GM18505 (cell line): ENCODE data around the gene TCF4.

Experiments
- ATAC-seq: cut with Tn5 transposase; IDR thresholded peaks from one replicate; pipeline ENCODE4 v1.9.1; 2021; ENCODE audit not compliant: unreplicated experiment
- POLR2A ChIP-seq: IDR thresholded peaks from 4 replicates; pipeline ENCODE4 v1.6.1; 2011; ENCODE audit warnings: borderline replicate concordance; ENCODE audit not compliant: insufficient read depth, insufficient read length; ENCODE audit errors: extremely low read depth

Gene TCF4

DNA sequence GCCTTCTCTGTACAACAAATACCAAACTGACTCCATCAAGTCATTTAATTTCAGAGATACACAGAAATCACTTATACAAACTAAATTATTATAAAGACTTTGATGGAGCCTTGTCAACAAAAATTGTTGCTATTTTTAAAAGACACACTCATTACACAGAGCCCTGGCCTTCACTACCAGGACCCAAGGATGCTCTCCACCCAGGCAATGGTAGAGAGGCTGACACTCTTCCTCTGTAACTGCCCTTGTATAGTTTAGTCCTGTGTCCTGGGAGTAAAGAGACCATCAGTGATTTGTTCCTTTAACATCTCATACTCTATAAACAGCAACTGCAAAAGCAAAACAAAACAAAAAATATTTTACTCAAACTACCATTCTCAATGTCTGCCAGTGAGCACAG is 173.5 kb downstream of the TCF4 start:
- no peak for ATAC-seq

DNA sequence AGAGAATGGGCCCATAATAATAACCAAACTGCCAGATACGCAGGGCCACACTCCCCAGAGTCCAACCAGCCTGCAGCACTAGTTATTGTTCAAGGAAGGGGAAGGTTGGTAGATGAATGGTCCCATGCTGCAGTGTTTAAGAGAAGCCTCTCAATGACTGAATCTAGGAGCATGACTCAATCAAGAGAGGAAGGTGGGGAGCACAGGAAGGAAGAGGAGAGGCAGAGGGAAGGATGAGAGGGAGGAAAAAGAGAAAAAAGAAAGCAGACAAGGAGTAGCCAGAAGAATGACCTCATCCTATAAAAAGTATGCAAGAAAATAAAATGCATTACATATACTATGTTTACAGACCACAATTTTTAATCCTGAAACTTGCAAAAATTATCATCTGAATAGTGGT is 174.5 kb downstream of the TCF4 start:
- no peak for TF ChIP-seq POLR2A
- no peak for ATAC-seq

More for the DNA sequence above, 173.5 kb downstream of the TCF4 start:
- no peak for TF ChIP-seq POLR2A

DNA sequence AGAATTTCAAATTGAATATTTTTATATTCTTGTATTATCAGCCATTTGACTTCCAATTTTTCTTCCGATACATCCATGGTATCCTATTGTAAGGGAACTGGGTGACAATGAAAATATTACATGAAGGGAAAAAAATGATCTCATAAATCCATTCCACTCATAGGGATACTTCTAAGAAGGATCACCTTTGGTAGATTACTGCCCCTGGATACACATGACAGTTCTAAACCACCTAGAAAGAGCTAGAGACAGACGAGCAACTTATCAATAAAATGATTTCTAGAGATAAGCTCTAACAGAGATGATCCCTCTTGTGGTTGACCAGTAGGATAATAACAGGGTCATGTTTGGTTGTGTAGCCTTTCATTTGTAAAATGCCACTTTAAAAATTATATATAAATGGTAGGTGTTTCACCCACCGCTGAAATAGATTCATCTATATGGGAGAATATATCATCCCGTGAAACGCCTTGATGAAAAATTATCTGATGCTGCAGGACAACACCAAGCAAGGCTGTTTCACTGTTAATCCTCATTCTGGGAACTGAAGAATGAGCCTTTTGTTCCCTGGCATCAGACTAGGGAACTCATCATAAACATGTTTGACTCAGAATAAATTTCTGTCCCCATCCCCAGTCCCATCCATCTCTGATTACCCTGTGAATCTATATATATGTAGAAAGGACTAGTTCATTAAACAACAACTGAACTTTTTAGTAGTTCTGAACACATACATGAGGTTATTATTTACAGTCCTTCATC is 180.0 kb downstream of the TCF4 start:
- no peak for ATAC-seq
- TF ChIP-seq POLR2A = no peak

DNA sequence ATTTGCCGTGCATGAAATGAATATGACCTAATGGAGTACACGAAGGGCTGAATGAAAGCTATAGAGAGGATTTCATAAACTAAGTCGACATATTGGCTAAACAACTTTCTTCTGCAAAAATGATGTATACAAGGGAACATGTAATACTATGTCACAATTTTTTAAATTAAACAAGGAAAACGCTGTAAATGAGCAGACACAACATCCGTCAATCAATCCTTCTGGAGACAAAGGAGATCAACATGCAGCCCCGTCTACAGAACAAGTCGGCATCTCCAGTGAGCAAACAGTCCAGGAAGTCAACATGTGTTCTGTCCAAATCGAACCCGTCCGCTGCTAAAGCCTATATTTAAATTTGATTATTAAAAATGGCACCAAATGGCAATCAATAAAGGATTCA is 180.8 kb downstream of the TCF4 start:
- no peak for ATAC-seq
- TF ChIP-seq POLR2A = no peak

DNA sequence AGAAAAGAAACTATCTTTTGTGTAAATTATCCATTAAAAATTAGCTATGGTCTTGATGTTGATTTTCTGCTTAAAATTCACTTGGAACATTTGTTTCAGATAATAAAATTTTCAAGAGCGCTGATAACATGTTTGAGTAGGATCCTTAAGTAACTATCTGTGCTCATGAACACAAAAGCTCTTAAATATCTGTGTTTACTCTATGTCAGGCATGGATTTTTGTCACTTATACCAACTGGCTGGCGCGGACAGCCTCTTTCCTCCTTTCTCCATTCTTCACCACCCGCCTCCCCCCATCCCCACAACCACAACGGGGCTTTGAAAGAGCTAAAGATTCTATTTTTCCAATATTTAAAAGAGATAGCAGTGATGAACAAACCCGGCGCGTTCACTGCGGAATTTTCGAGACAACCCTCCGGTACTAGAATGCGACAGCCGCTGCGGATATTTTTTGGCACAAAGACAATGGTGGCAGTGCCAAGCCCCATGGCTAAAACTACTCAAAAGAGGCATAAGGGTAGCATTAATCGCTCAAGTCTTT is 181.5 kb downstream of the TCF4 start:
- no peak for ATAC-seq
- no peak for TF ChIP-seq POLR2A

DNA sequence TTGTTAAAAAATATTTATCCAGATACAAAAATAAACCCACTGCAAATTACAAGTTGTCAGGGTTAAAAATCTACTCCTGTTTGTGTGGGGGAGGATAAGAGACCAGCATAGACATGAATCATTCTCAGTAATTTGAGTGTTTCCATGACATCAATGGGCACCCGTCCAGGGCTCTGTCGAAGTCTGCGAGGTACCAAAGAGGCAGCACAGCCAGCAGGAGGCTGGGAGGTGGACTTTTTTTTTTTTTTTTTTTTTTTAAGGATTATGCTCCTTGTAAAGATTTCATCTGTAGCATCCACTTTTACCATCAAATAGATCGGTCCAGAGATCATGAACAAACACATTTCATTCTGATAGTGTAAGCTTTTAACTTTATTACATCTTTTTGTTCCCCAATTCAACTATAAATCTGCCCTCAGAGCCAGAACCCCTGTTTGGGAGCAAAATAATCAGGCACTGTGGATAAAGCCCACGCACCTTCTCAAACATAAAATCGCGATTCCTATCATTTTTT is 182.0 kb downstream of the TCF4 start:
- TF ChIP-seq POLR2A = no peak
- no peak for ATAC-seq

DNA sequence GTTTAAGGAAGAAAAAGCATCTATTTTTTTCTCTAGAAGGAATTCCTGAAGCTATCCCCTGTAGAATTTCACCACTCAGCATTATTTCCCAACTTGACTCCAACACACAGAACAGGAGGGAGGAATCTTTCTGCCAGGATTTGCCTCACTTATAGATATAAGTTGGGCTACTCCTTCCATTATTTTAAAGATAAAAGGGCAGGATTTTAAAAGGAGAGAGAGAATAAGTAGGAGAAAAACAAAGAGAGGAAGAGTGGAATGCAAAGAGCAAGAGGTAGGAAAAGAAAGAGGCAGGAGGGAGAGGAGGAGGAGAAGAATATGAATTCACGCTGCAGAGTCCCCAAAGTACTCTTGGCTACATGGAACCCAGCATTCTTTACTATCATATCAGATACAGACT is 182.5 kb downstream of the TCF4 start:
- ATAC-seq = no peak
- no peak for TF ChIP-seq POLR2A

DNA sequence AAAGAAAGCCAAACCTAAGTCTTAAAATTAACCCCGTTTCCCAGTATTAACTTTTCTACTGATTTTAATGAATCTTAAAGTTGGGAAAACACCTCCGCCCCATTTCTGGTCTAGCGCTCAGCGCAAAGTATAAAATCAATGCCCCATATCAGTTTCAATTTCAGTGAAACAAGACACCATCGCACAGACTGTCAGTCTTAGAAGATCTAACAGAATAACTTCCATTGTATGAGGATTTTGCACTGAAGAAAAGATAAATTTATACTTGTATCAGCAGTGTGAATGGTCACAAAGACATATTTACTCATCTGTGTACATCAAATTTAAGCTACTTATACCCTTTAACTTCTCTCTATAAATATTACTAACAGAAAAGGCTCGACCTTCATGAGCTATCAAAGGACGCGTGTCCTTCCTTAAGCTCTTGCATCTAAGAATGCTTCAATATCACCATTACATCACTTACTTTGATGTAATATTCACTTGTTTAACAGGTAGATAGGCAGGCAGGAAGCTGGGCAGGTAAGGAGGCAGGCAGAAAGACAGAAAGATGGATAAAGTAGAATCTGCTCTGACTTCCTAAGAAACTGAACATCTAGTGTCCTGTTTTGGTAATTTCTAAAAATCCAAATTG is 183.0 kb downstream of the TCF4 start:
- no peak for TF ChIP-seq POLR2A
- ATAC-seq = no peak

DNA sequence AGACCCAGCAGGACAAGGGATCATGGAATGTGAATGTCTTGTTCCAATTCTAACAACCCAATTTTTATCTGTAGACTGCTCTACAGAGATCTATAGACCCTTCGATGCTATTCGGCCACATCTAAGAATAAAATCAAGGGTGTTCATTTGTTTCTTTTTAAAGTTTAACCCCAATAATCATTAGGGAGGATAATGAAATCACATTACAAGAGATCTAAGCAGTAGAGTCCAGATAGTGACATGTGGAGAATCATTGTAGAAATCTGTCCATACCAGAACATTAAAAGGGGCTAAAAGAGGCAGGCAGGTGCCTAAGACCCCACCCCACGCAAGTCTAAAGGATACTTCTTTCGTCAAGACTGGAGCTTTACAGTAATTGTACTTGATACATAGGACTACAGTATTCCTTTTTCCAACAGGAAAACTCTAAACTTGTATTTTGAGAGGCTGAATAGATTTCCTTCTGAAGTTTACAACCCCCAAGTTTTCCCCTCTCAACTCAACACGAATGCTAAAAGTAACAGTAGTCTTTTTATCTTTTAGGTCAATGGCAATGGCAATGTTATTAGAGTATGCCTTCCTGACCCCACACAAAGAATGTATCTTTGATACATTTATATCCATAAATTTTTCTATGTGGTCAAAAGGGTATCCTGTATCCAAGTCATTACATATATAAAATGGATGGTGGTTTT is 183.7 kb downstream of the TCF4 start:
- ATAC-seq = no peak
- no peak for TF ChIP-seq POLR2A

DNA sequence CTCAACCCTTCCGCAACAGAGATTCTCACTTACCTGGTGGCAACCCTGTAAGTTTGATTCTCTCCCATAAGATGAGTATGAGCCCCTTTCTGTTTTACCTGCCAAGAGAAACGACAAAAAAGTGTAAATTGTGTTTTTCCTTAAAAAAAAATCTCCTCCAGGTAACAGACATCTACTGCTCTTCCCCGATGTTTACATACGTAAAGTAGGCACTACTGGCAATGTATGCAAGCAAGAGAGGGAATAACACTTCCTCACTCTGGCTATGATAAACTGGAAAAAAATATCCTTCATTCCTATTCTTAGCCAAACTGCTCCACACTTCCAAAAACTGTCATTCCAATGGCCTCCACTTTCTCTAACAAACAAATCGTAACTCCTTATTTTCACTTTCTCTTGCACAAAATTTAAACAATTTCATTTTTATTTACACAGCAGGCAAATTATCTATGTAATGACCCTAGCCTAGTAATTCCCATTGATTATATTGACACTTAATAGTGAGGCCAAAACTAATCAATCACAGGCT is 184.5 kb downstream of the TCF4 start:
- no peak for ATAC-seq
- TF ChIP-seq POLR2A = no peak

DNA sequence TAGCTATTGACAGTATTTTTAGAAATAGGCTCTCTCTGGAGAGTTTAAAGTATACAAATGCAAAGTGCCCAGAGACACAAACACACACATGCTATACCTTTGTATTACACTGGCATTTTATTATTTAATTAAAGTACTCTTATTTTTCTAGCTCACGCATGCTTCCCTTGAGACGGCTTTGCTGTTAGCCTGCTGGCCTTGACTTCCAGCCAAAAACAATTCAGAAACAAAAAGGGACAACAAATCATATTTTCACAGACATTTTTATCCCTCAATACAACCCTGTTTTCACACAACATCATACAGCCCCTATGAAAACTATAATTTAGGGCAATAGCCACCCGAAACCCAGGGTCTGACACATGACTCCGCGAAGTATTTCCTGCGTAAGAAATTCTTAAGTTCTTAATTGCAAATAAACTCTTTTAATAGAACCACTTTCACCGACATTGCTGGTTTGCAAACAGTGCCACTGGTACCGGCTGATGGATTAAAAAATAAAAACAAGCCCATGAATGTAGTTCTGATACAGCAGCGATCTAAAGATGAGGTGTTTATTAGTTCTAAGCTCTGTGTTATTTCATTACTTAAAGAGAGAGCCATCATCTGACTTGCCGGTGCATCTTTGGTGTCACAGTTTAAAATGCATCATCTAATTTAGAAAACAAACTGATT is 185.1 kb downstream of the TCF4 start:
- TF ChIP-seq POLR2A = no peak
- ATAC-seq = no peak

DNA sequence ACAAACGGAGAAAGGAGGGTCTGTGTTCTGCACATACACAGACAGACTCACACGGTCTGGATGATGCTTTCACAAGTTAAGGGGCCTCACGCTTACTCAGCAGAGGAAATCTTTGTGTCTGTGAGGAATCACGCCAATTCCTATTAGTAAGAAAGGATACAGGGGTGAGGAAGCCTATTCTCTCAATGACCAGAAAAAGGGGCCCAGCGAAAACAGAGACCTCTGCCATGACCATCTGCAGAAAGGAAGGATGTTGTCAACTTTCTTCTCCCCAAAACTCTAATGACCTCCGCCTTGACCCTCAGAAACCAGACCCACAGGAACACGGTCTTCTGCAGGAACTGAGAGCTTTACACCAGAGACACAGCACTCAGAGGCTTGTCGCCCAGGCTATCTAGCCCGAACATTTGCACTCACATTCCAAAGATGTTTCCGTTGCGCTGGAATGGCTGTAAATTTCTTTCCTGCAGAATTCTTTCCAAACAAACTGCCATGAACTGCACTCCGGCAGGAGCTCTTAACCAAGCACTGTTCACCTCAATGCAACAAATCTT is 186.3 kb downstream of the TCF4 start:
- no peak for ATAC-seq
- TF ChIP-seq POLR2A = no peak
